ENCODE results near the gene LAMP1. TPM values are rescaled to one million over a fixed set of nuclear protein-coding genes. Genes with fewer than 3 reads are reported as not detected.
A peak's percentile ranks its signal among the peaks of the same experiment; 100 is the strongest.

LAMP1 gene
- total RNA-seq, 4 donors from 2014 or later = 97.9 to 151 (median 128) TPM

DNA sequence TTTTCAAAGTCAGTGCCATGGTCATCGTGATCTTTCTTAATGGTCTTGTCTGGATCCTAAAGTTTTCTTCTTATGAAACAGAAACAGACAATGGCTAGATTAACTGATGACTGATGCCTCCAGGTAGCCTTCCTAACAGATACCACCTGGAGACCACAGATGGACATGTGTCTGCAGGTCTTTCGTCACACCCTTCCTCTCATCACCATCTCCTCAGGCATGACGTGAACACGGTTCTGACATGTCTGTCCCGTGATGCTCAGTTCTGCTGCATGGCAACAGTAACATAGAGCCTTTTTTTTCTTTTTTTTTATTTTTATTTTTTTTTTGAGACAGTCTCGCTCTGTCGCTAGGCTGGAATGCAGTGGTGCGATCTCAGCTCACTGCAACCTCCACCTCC lies 13.1 kb upstream of the LAMP1 start:
- Histone ChIP-seq H3K4me3 (no peak overlapping the region), H3K36me3 (no peaks in the 10 kb centered on the region), H3K27ac (no peak overlapping the region), H3K4me1 (no peaks in the 10 kb centered on the region), H3K9me3 (no peaks in the 10 kb centered on the region), H3K27me3 (peaks cover 37% of the 10 kb centered on the region)
- TF ChIP-seq EP300 (IDR thresholded peaks at IDR 0.05) (no peak), POLR2AphosphoS5 (IDR thresholded peaks at IDR 0.05) (no peak), POLR2A (IDR thresholded peaks at IDR 0.05) (no peak)
- TF ChIP-seq, protein P1, sequence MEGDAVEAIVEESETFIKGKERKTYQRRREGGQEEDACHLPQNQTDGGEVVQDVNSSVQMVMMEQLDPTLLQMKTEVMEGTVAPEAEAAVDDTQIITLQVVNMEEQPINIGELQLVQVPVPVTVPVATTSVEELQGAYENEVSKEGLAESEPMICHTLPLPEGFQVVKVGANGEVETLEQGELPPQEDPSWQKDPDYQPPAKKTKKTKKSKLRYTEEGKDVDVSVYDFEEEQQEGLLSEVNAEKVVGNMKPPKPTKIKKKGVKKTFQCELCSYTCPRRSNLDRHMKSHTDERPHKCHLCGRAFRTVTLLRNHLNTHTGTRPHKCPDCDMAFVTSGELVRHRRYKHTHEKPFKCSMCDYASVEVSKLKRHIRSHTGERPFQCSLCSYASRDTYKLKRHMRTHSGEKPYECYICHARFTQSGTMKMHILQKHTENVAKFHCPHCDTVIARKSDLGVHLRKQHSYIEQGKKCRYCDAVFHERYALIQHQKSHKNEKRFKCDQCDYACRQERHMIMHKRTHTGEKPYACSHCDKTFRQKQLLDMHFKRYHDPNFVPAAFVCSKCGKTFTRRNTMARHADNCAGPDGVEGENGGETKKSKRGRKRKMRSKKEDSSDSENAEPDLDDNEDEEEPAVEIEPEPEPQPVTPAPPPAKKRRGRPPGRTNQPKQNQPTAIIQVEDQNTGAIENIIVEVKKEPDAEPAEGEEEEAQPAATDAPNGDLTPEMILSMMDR (IDR thresholded peaks at IDR 0.05) = no peak
- 60 to 83% methylated on average over 5 of the region's 8 CpGs for WGBS, 2 donors (ENCODE audit: low coverage in 1 of 2)
- ATAC-seq = no peak

DNA sequence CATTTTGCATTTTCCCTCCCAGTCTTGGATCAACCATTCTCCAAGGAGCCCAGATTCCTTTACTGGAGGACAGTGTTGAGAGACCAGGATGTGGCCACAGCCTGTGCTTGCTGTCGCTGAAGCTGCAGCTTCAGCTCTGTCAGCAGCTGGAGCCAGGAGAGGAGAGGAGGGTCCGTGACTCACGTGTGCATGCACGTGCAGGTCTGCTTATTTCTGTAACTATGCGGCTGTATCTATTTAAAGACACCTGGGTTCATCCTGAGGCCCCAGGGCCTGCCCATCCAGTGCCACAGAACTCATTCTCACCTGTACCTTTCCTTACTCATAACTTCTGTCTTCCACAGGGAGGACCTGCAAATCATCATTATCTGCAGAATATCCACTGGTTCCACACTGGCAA lies 8.2 kb upstream of the LAMP1 start:
- Histone ChIP-seq H3K9me3 (no peaks in the 10 kb centered on the region), H3K4me3 (no peak overlapping the region), H3K36me3 (no peaks in the 10 kb centered on the region), H3K27me3 (peaks cover 44% of the 10 kb centered on the region), H3K4me1 (peaks cover 0 to 10% (median 0%) of the 10 kb centered on the region in 3 donors), H3K27ac (no peak overlapping the region)
- TF ChIP-seq POLR2AphosphoS5 (IDR thresholded peaks at IDR 0.05) (no peak), POLR2A (IDR thresholded peaks at IDR 0.05) (no peak), EP300 (IDR thresholded peaks at IDR 0.05) (no peak)
- TF ChIP-seq, protein P1 (IDR thresholded peaks at IDR 0.05) = no peak
- no peak for ATAC-seq
- 0 to 100% methylated on average over 1 of the region's 5 CpGs for WGBS, 2 donors (ENCODE audit: low coverage in 1 of 2)

DNA sequence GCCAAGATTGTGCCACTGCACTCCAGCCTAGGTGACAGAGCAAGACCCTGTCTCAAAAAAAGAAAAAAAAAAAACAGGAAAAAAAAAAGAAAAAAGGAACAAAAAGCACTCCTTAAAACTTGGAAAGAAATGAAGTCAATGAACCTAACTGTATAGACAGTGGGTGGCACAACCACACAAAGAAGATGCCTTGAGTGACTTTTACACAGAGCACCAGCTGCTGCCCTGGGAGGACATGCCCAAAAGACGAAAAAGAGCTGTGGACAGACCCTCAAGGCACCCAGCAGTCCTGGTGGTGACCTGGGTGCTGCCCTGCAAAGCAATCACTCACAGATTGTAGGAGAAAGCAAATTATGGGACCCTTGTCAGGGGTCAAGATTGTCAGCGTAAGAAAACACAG lies 5.9 kb upstream of the LAMP1 start:
- TF ChIP-seq, protein P1 (IDR thresholded peaks at IDR 0.05) = no peak
- TF ChIP-seq EP300 (IDR thresholded peaks at IDR 0.05) (no peak), POLR2A (IDR thresholded peaks at IDR 0.05) (no peak), POLR2AphosphoS5 (IDR thresholded peaks at IDR 0.05) (no peak)
- no peak overlapping the region for H3K27ac ChIP-seq
- H3K4me1 ChIP-seq = peaks cover 0 to 15% (median 3%) of the 10 kb centered on the region in 3 donors
- peaks cover 42% of the 10 kb centered on the region for H3K27me3 ChIP-seq
- H3K9me3 ChIP-seq = no peaks in the 10 kb centered on the region
- H3K4me3 ChIP-seq = no peak overlapping the region
- WGBS, 2 donors (ENCODE audit: low coverage in 1 of 2) = 73% methylated on average over 2 of the region's 2 CpGs; no CpG with 5 or more reads in 1 of the 2 donors
- no peak for ATAC-seq
- H3K36me3 ChIP-seq = no peaks in the 10 kb centered on the region

DNA sequence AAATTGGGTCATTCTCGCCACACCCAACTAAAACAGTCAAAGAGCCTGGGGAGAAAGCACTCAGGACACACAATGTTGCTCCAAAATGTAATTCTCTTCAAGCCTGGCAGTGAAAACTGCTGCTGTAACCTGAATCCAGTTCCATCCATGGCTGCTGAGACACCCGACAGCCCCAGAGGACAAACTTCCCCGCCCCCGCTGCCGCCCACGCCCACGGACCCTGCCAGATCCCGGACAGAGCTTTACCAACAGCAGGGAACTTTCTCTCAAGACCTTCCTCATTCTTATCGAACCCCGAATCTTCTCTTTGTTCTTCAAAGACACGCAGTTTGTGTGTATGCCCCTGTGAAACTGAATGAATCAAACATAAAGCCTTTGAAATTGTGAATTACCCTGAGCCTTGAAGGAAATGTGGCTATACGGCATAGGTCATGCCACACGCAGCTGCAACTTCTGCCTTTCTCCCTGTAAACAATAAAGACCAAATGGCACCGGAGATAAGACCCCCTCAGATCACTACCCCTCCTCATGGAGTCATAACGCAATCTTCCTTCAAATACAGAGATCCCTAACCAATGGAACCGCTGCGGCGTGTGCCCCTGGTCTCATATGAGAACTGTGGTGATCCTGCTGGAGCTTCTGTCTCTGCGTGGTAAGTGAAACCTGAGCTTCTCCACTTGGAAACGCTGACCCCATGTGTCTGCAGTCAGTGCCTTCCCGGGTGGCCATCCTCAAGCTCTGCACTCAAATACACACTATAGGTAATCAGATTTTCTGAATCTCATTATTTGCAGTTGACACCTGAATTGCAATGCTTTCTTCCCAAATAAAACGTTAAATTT lies 4.8 kb upstream of the LAMP1 start:
- H3K4me1 ChIP-seq = peaks cover 0 to 21% (median 6%) of the 10 kb centered on the region in 3 donors
- WGBS, 2 donors (ENCODE audit: low coverage in 1 of 2) = 6 to 11% methylated on average over 11 to 20 of the region's 22 CpGs
- H3K36me3 ChIP-seq = no peaks in the 10 kb centered on the region
- TF ChIP-seq POLR2AphosphoS5 (IDR thresholded peaks at IDR 0.05) (no peak), EP300 (IDR thresholded peaks at IDR 0.05) (no peak), POLR2A (IDR thresholded peaks at IDR 0.05) (no peak)
- TF ChIP-seq, protein P1 (IDR thresholded peaks at IDR 0.05) = no peak
- no peak for ATAC-seq
- peak overlapping the region in 1 of 2 donors; percentile 33 for H3K4me3 ChIP-seq
- H3K9me3 ChIP-seq = no peaks in the 10 kb centered on the region
- H3K27me3 ChIP-seq = peaks cover 31% of the 10 kb centered on the region
- H3K27ac ChIP-seq = peak overlapping the region in 3 of 4 donors; percentile 11 to 44 (median 23)

DNA sequence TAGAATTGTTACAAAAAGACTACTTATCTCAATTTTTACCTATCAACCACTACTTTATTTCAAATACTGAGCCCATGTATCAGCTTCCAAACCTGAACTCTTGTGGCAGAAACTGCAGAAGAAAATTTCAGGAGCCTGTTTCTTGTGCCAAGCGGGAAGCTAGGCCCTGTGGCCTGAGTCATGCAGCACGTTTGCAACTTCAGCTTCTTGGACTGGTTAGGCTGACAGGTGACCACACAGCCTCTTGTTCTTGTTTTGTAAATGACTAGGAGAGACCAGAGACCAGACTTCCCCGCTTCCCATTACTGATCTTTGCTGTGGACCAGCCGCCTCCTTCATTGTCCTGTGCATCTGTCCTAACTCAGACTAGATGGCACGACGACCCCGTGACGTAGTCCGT lies 3.4 kb upstream of the LAMP1 start:
- H3K36me3 ChIP-seq = no peaks in the 10 kb centered on the region
- no peak for ATAC-seq
- peaks cover 22% of the 10 kb centered on the region for H3K27me3 ChIP-seq
- H3K4me3 ChIP-seq = no peak overlapping the region
- 55 to 100% methylated on average over 2 to 3 of the region's 9 CpGs for WGBS, 2 donors (ENCODE audit: low coverage in 1 of 2)
- no peaks in the 10 kb centered on the region for H3K9me3 ChIP-seq
- peaks cover 0 to 33% (median 15%) of the 10 kb centered on the region in 3 donors for H3K4me1 ChIP-seq
- H3K27ac ChIP-seq = no peak overlapping the region
- TF ChIP-seq, protein P1 (IDR thresholded peaks at IDR 0.05) = no peak
- TF ChIP-seq EP300 (IDR thresholded peaks at IDR 0.05) (no peak), POLR2AphosphoS5 (IDR thresholded peaks at IDR 0.05) (no peak), POLR2A (IDR thresholded peaks at IDR 0.05) (no peak)
